ENCODE data around the gene ALDH1L1. TPM values are rescaled to one million over a fixed set of nuclear protein-coding genes. Genes with fewer than 3 reads are reported as not detected.

The ALDH1L1 gene
- total RNA-seq (2014; rRNA removed; shearing (Covaris generic)), result 4.9 and 7.4 TPM in 2 replicates

DNA sequence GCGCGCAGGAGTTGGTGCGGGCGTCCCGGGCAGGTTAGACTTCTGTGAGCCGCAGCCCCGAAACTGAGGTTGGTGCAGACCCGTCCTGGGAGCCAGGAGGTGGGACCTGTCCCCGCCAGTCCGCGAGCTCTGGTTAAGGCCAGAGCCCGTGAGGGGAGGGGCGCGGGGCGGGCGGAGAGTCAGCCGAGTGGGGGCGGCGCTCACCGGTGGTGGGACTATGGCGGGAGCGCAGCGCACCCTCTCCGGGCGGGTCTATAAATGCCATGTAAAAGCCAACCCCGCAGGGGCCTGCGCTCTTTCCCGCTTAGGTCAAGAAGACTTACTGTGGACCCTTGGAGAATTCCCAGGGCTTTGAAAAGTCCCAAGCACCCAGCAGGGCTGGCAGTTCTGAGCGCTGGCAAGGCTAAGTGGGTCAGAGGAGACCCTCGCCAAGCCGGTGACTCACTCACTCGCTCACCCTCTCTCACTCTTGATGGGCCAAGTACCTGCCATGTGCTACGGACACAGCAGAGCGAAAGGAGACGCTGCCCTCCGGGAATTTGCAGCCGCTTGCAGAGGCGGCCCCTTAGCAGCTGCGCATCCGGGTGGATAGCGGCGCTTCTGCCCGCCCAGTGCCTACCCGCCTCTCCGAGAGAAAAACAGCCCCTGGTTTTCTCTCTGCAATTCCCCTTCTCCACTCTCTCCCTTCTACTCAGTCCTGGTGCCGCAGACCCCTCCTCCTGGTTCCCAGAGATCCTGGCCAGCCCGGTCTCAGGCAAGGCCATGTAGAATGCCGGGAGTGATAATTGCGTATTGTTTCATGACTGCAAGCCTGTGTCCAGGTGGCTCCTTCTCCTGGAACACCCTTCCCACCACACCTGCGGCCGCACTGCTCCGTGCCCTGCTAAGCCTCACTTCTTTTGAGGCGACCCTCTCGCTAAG, at the start of gene ALDH1L1:
Gene ALDH1L1 (minus strand): TSS at position 110 of the 921 bp plus-strand sequence. CDS start 19,607 bp downstream, outside the sequence.
- peak; percentile 39 for DNase-seq (ENCODE audit: low spot score)

DNA sequence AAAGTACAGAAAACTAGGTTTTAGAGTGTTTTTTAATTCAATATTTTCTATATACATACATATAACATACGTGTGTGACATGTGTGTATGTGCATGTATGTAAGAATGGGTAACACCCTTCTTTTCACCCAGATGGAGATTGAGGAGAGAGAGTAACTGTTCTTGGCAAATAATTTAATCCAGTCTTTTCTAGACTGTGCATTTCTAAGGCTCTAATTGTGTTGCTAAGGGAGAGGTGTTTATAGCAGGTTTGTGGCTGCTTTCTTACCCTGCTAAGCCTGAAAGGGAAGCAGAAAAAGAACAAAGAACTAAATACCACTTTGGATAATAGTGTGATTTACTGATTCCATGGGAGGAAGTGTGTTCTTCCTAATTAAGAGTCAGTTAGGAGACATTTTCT, 46.0 kb upstream of the ALDH1L1 start:
- DNase-seq (ENCODE audit: low spot score), result no peak

DNA sequence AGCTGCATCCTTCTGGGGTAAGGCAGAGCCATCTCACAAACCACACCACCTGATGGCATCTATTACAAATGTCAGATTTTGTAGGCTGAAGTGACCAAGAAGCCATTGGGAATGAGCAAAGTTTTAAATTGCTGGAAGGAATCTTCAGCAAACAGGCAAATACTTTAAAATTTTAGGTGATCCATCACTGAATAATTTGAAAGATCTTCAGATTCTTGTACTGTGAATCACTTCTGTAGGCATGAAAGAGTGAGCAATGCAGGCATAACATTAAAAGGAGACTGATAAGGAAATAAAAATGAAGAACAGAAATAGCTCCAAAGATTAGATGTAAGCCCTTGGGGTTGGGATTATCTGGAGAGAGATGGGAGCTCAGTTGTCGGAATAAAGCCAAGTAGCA, 36.0 kb upstream of the ALDH1L1 start:
- no peak for DNase-seq (ENCODE audit: low spot score)

DNA sequence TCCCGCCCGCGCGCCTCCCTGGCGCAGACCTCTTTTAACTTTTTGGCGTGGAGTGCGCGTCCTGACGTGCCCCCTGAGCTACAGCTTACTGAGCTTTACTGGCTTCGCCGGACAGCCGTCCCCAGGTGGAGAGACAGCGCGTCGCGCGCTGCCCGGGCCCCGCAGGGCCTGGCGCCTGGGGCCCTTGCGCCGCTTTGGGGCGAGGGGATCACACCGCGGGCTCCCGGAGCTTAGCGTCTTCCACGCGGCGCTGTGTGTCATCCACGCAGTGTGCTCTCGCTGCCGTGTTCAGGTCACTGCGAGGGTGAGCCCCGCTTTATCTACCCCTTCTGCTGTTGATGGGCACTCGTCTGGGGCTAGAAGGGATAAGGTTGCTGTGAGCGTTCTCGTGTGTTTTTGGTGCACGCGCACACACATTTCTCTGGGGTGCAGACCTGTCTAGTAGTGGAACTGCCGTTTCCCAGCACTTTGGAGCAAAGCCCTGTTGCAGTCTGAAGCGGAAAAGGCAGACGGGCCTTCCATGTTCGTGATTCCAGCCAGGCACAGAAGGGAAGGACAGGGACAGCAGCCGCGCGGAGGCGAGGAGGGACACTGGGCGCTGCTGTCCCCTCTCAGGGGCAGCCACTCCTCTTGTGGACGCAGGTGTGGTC, 33.1 kb upstream of the ALDH1L1 start:
- DNase-seq (ENCODE audit: low spot score), result no peak

DNA sequence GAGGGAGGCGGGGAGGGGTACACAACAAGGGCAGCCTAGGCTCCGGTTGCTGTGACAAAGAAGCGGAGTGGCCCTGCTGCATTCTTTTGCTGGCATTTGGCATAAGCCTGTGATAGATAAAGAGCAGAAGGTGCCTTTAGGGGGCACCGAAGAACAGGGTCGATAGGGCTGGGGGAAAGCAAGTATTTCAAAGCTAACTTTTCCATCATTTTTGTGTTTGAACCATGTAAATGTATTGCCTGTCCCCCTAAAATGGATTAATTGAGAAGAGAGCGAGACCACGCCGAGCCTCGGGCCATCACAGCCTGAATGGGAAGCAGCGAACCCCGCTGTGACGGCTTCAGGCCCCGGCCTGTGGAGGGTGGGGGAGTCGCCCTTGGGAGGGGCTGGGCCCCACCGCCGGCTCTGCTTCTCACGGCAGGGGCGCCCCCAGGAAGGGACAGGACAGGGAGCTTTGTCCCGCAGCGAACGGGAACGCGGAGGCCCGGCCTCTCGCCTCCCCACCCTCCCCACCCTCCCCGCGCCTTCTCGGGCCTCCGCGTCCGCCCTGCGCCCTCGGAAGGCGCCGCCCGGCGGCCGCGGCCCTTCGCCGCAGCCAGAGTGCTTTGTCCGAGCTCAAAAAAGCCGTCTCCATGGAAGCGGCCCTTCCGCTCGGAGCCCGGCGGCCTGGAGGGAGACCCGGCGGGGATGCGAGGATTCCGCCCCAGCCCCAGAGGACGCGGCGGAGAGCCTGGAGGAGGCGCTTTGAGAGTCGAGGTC, 32.4 kb upstream of the ALDH1L1 start:
- peak; percentile 85 for DNase-seq (ENCODE audit: low spot score)

DNA sequence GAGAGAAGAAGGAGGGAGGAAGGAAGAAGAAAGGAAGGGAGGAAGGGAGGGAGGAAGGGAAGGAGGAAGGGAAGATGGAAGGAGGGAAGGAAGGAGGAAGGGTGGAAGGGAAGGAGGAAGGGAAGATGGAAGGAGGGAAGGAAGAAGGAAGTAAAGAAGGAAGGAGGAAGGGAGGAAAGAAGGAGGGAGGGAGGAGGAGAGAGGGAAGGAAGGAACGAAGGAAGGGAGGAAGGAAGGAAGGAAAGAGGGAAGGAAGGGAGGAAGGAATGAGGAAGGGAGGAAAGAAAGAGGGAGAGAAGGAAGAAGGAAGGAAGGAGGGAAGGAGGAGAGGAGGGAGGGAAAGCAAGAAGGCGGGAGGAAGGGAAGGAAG, 31.8 kb upstream of the ALDH1L1 start:
- no peak for DNase-seq (ENCODE audit: low spot score)

DNA sequence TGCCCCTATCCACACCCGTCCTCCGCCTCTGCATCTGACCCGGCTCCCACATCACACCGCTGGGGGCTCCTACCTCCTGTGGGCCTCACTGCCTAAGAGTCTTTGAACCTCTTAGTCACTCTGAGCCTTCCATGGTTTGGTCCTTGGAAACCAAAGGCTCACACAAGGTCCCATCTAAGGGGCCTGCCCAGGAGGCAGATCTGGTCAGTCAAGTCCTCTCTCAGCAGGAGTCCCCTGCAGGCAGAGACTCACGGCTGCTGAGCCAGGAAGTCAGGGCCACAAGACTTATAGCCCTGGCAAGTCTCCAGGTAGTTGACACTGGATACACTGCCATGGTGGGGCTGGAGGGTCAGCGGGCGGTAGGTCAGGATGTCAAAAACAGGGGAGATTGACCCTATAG, 31.2 kb upstream of the ALDH1L1 start:
- DNase-seq (ENCODE audit: low spot score), result peak; percentile 71

DNA sequence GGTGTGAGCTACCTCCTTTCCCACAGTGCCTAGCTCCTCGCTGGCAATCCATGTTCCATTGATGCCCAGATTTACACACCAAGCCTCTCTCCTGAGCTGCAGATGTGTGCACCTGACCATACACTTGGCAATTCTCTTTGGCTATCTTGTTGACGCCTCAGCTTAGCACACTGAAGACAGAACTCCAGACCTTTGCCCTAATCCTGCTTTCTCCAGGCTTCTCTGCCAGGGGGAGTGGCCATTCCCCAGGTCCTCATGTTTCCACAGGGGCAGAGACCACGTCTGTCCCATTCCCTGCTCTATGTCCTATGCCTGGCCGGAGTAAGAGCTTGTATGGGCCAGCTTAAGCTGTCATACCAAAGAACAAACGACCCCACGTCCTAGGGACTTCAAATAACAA, 30.2 kb upstream of the ALDH1L1 start:
- DNase-seq (ENCODE audit: low spot score), result no peak

DNA sequence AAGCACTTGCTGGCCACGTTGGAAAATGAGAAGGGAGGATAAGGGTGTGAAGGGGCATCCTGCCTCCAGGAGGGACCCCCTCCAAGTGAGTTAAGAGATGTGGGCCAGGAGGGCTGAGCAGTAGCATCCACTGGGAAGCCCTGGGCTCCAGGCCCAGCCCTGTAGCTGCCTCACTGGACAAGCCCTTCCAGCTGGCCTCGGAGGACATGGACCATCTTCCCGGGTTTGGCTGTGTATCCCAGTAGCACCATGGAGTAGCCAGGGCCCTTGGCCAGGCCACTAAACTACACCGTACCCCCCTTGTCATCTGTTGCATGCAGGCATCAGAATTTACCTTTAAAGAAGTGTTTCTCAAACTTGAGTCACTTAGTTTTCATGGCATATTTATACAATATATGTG, 29.4 kb upstream of the ALDH1L1 start:
- DNase-seq (ENCODE audit: low spot score), result no peak

DNA sequence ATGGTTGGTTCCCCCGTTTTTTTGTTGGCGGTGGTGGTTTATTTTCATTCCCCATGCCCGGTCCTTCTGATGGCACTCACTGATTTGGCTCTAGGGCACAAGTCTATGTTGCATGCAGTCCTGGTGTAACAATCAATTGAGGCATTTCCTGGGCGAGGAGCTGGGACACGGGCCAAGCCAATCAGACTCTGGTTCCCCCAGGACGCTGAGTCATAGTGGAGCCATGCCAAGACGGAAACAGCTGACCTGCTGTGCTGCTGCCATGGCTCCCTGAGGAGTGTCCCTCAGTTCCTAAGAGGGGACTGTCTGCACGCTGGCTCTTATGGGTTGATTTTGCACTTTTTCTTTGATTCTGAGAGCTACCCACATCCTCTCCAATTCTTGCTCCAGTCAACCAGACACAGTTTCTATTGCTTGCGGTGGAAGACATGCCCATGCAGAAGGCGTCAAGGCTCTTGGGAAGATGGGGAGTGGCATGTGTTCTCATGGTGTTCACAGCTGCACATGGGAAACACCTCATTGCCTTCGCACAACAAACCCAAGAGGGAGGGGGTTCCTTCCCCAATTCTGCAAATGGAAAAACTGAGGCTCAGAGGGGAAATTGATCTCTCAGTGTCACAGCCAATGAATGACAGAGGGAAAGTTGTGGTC, 28.3 kb upstream of the ALDH1L1 start:
- DNase-seq (ENCODE audit: low spot score), result peak; percentile 99

DNA sequence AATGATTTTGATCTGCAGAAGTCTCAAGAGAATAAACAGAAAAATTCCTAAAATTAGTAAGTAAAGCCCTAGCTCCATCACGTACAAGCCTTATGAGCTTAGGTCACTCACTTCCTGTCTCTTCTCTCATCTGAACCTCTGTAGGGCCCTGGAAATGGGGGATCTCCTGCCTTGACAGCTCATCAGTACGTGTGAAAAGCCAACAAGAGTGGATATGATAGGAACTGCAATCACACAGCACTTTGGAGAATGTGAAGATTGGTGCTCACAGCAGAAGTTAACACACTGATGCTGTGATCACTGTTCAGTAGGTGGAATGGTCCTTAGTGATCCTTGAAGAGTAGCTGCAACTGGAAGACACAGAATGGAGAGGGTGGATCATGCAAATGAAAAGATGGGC, 27.8 kb upstream of the ALDH1L1 start:
- DNase-seq (ENCODE audit: low spot score), result no peak

DNA sequence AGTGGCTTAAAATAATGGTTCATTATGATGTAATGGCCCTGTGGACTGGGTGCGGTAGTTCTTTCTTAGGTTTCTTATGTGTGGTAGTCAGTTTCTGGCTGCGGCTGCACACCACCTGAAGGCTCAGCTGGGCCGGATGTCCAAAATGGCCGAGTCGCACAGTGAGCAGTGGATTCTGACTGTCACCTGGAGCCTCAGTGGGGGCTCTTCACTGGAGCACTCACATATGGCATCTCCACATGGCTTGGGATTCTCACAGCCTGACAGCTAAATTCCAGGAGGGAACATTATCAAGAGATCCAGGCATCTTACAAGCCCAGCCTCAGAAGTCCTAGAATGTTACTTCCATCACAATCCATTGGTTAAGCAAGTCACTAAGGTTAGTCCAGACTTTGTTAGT, 26.8 kb upstream of the ALDH1L1 start:
- no peak for DNase-seq (ENCODE audit: low spot score)

DNA sequence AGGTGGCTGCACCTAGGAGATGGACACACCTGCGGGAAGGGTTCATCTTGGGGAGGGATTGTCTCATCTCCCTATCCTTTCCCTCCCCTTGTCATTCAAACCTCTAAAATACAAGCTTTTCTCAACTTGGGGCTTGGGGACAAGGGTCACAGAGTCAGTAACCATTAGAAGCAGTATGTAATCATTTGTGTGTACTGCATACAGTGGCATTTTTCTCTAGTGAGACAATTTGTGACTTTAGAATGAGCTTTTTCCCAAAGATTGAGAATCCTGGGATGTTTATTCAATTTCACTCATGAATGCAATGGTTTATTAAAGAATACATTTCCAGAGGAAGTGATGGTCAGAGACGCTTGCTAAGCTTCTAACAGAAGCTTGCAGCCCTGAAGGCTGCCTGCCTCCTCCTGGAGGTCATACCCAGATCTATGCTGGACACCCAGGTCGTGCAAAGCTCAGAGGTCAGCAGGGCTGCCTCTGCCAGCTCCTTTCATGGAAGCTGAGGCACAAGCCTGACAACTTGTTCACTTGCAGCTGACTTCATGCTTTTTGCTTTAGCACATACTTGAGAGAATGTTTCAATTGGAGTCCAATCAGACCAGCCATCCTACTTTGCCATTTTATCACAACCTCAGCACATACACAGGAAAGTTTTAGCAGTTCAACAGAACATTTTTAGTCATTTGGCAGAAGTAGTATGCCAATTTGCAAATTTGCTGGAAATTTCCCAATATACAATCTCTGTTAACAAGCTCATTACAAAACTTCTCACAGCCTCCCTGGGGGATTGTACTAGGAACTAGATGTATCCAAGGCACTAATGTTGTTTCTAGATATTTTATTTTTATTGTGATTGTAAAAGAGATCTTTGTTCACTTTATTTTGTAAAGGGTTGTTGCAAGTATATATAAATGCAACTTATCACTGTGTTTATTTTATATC, 25.6 kb upstream of the ALDH1L1 start:
- DNase-seq (ENCODE audit: low spot score), result no peak

DNA sequence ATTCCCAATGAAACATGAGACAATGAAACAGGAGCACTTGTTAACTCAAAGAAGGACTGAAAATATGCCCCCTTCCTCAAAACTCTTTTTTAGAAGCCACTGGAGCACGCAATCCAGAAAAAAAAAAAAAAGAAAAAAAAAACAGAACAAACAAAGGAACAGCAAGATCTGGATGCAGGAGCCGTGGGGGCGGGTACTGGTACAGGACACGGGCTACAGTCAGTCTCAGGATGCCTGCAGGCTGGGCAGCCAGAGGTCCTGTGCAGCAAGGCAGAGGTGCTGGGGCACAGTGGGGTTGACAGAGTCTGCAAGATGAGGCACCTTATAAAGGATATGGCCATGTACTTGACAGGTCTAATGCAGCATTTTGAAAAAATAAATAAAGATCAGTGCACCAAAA, 22.3 kb upstream of the ALDH1L1 start:
- no peak for DNase-seq (ENCODE audit: low spot score)

DNA sequence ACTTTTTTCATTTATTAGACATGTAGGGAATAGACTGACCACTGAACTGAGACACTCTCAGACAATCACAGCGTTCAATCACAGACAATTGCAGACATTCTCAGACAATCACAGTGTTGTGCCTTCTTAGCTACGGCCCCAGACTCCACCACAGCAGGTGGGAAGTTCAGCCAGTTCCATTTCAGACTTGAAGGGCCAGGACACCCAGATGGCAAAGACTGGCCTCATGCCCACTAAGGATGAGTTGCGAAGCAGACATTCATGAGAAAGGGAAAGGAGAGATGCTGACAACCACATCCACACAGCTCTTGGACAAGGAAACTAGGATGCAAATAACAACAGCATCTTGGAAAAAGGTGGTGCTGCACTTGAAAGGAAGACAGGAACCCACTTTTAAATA, 21.9 kb upstream of the ALDH1L1 start:
- DNase-seq (ENCODE audit: low spot score), result no peak

DNA sequence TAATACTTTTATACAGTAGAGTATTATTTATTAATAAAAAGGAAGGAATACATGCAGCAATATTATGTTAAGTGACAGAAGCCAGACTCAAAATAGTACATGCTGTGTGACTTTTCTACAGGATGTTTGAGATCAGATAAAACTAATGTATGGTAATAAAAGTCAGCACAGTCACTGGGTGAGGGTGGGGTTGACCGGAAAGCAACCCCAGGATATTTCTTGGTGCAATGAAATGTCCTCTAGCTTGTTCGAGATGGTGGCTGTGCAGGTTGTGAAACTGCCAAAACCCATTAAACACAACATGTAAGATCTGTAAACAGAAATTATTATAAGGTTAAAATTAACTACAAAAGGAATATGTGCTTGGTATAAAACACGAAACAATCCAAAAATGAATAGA, 20.8 kb upstream of the ALDH1L1 start:
- peak; percentile 80 for DNase-seq (ENCODE audit: low spot score)

DNA sequence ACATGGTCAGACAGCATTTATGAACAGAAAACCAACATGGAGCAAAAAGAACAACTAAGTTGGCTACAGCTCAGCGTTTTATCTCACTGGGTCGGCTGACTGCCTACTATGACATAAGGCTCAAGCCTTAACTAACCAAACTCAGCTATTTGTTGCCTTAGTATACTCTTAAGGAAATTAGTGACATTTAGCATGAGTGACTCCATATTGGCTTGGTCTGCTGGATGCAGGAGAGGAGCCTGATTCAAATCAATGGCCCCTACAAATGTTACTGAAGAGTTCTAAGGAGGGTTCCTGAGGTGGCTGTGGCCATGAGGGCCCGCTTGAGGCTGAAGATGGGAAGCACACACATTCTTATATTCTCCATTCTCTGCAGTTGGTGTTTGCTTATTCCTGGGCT, 20.1 kb upstream of the ALDH1L1 start:
- DNase-seq (ENCODE audit: low spot score), result no peak

DNA sequence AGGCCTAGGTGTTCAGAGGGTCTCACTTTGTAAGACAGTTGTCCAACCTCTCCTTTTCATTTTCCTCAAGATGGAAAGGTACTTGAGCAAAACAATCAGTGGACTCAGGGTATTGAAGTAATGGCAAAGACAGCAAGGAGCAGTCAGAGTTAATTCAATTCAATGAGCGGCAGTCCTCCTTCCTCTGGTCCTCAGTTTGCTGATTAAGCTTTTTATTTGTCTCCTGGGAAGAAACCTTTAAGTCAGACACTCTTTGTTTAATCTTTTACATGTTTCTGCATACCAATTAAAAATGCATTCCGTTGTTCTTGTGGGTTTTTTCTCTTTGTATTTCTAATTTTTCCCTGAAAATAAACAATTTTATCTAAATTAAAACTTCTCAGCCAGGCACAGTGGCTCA, 18.9 kb upstream of the ALDH1L1 start:
- DNase-seq (ENCODE audit: low spot score), result no peak

DNA sequence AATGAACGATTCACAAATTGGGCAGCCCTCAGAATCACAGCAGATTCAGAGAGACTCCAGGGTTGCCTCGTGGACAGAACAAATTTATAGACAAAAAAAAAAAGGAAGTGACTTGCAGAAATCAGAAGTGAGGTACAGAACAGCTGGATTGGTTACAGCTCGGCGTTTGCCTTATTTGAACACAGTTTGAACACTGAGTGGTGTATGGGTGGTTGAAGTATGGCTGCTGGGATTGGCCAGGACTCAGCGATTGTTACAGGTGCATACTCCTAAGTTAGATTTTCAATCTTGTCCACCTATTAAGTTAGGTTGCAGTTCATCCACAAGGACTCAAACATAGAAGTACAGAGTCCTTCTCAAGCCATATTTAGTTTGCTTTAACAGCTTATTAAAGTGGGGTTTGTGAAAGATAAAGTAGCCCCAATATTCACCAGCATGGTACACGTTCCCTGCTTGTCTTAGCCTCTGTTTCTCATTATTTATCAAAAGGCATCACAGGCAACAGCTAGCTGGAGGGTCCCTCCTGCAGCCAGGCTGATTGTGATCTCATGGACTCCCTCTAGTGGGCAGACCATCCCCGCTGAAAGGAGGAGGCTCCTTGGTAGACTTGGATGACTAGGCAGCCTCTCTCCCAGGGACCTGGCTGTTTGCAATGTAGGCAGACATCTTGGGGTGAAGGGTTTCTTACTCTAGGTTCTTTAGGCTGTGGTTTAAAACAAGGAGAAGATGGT, 17.6 kb upstream of the ALDH1L1 start:
- DNase-seq (ENCODE audit: low spot score), result peak; percentile 90

DNA sequence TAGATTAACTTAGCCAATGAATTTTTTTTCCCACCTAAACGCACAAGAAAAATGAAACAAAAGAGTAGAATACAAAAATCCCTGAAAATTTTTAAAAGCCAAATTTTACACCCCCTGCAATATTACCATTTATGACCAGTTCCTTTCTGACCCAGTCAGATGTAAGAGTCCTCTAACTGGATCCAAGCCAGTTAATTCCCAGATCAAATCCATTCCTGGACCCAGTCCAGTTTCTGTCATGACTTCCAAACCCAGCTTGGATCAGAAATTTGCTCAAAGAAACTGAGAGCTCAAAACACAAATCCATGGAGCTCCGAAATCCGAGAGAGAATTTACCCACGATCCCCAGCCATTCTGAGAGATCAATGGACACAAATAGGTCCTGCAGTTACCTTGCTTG, 17.0 kb upstream of the ALDH1L1 start:
- DNase-seq (ENCODE audit: low spot score), result no peak

All from HT-29 (cell line).